PC-9 (cell line): ENCODE data around the gene C10orf105.

Experiments used
- EZH2 ChIP-seq: fragments of 200-600 bp; sonication (generic); IDR thresholded peaks from 2 replicates; pipeline ENCODE4 v1.8.0; 2017; ENCODE audit warnings: antibody characterized with exemption, low read depth
- TF ChIP-seq, protein P1 (sequence below): fragments of 200-600 bp; sonication (generic); conservative IDR thresholded peaks from 2 replicates; pipeline ENCODE4 v1.6.1; 2017; ENCODE audit warnings: mixed run types, antibody characterized with exemption, mild to moderate bottlenecking, moderate library complexity

GRCh38 chr10:71753960-71754505 is 34.5 kb upstream of the C10orf105 start:
- TF ChIP-seq, protein P1, sequence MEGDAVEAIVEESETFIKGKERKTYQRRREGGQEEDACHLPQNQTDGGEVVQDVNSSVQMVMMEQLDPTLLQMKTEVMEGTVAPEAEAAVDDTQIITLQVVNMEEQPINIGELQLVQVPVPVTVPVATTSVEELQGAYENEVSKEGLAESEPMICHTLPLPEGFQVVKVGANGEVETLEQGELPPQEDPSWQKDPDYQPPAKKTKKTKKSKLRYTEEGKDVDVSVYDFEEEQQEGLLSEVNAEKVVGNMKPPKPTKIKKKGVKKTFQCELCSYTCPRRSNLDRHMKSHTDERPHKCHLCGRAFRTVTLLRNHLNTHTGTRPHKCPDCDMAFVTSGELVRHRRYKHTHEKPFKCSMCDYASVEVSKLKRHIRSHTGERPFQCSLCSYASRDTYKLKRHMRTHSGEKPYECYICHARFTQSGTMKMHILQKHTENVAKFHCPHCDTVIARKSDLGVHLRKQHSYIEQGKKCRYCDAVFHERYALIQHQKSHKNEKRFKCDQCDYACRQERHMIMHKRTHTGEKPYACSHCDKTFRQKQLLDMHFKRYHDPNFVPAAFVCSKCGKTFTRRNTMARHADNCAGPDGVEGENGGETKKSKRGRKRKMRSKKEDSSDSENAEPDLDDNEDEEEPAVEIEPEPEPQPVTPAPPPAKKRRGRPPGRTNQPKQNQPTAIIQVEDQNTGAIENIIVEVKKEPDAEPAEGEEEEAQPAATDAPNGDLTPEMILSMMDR = no peak
- no peak for TF ChIP-seq EZH2
